MM.1S (cell line): ENCODE measurements around the gene FHL1.
A peak's percentile ranks its signal among the peaks of the same experiment; 100 is the strongest.
"Not testable (repeated sequence)": the region's sequence is repeated elsewhere in the genome, so short reads cannot be mapped to it uniquely, and the experiment has no call there.

ENCODE experiments used
- DNase-seq: peaks from one replicate; pipeline ENCODE4 v3.0.0-alpha.2; 2015
- H2AFZ ChIP-seq: fragments of 300-600 bp; sonication (generic); 2 replicates; pipeline ENCODE4 v1.6.0; 2016; ENCODE audit warnings: antibody characterized with exemption, low read length
- H3F3A ChIP-seq: fragments of 300-600 bp; sonication (generic); 2 replicates; pipeline ENCODE4 v1.6.1; 2016; ENCODE audit warnings: mild to moderate bottlenecking, antibody characterized with exemption, low read length, moderate library complexity, mixed read lengths; ENCODE audit not compliant: insufficient read depth
- H3K27ac ChIP-seq: fragments of 300-600 bp; sonication (generic); 2 replicates; pipeline ENCODE4 v1.5.1; 2016; ENCODE audit warnings: mild to moderate bottlenecking, low read length
- H3K27me3 ChIP-seq: fragments of 300-600 bp; sonication (generic); replicated peaks from 2 replicates; pipeline ENCODE4 v1.6.0; 2016; ENCODE audit warnings: low read length; ENCODE audit not compliant: insufficient read depth
- H3K36me3 ChIP-seq: fragments of 300-600 bp; sonication (generic); replicated peaks from 2 replicates; pipeline ENCODE4 v1.6.1; 2016; ENCODE audit warnings: mild to moderate bottlenecking, low read length, mixed read lengths; ENCODE audit not compliant: insufficient read depth
- H3K4me1 ChIP-seq: fragments of 300-600 bp; sonication (generic); 2 replicates; pipeline ENCODE4 v1.6.1; 2016; ENCODE audit warnings: low read length, mixed read lengths
- H3K4me2 ChIP-seq: fragments of 300-600 bp; sonication (generic); 2 replicates; pipeline ENCODE4 v1.6.0; 2016; ENCODE audit warnings: low read depth, low read length
- H3K4me3 ChIP-seq: fragments of 300-600 bp; sonication (generic); 2 replicates; pipeline ENCODE4 v1.5.1; 2016; ENCODE audit warnings: low read length, mixed read lengths
- H3K79me2 ChIP-seq: fragments of 300-600 bp; sonication (generic); 2 replicates; pipeline ENCODE4 v1.6.1; 2016; ENCODE audit warnings: mixed run types, low read length, mixed read lengths
- H3K9ac ChIP-seq: fragments of 300-600 bp; sonication (generic); 2 replicates; pipeline ENCODE4 v1.6.1; 2016; ENCODE audit warnings: low read length, mixed read lengths
- H3K9me2 ChIP-seq: fragments of 300-600 bp; sonication (generic); replicated peaks from 2 replicates; pipeline ENCODE4 v1.6.1; 2016; ENCODE audit warnings: mild to moderate bottlenecking, low read length, mixed read lengths; ENCODE audit not compliant: insufficient read depth
- H3K9me3 ChIP-seq: fragments of 300-600 bp; sonication (generic); replicated peaks from 2 replicates; pipeline ENCODE4 v1.6.1; 2016; ENCODE audit warnings: mild to moderate bottlenecking, low read length, mixed read lengths; ENCODE audit not compliant: insufficient read depth
- H4K20me1 ChIP-seq: fragments of 300-600 bp; sonication (generic); 2 replicates; pipeline ENCODE4 v1.6.1; 2016; ENCODE audit warnings: mild to moderate bottlenecking, low read length, moderate library complexity, mixed read lengths; ENCODE audit not compliant: insufficient read depth
- CTCF ChIP-seq: fragments of 300-600 bp; sonication (generic); IDR thresholded peaks from 2 replicates; pipeline ENCODE4 v1.5.1; 2016; ENCODE audit warnings: antibody characterized with exemption, low read length, mixed read lengths
- EZH2 ChIP-seq: fragments of 300-600 bp; sonication (generic); optimal IDR thresholded peaks from 2 replicates; pipeline ENCODE3; 2017; ENCODE audit warnings: low read depth, mild to moderate bottlenecking, antibody characterized with exemption, low read length, mixed read lengths
- EZH2phosphoT487 ChIP-seq: fragments of 300-600 bp; sonication (generic); IDR thresholded peaks from 2 replicates; pipeline ENCODE4 v1.6.1; 2018; ENCODE audit warnings: antibody characterized with exemption, low read length

Gene FHL1

DNA sequence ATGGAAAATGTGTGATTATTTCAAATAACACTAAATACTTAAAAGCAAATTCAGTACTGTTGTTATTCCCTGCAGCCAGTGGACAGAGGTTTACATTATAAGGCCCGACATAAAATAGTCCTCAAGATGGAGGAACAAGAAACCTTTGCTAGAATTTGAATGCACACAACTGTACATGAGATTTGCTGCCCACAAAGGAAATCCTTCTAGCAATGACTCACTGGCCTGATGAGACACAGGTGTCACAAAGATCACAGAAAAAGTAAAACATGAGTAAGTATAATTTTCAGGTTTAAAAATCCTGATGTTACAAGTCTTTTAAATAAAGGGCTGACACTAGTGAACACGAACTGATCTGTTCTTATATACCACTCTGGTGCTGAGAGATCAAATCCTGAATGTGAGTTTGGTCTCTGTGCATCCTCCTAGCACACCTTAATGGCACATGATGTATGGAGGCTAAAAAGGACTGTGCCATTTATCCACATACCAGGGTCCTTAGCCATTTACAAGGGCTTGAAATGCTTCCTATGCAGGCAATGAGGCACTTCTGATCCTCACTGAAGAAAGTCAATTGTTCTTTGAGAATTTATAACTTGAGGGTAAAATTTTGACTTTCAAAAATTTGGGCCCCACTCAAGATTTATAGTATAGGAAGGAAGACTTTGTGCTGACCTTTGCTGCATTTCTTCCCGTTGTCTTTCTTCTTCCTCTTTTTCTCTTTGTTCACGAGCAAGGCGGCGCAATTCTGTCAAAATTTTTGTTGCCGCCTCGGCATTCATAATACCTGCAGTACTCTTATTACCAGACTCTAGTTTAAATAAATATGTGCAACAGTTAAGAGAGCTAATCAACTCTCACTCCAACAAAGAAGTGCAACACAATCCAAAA is 80.9 kb downstream of the FHL1 start:
- peak overlapping the region; percentile 82 for H3K4me2 ChIP-seq
- H3K9me3 ChIP-seq, result no peaks in the 10 kb centered on the region
- H3K27ac ChIP-seq, result peak overlapping the region; percentile 77; the same call in 1 of the 2 replicates
- H3K36me3 ChIP-seq, result no peaks in the 10 kb centered on the region; the same call in 1 of the 2 replicates
- H3K79me2 ChIP-seq, result no peaks in the 10 kb centered on the region
- no peak for TF ChIP-seq EZH2phosphoT487
- no peak for TF ChIP-seq CTCF
- no peak for TF ChIP-seq EZH2
- H4K20me1 ChIP-seq, result no peaks in the 10 kb centered on the region
- DNase-seq, result peak; percentile 61
- peak overlapping the region; percentile 63 for H2AFZ ChIP-seq
- H3K9me2 ChIP-seq, result no peaks in the 10 kb centered on the region
- H3K4me1 ChIP-seq, result peaks cover 18% of the 10 kb centered on the region
- H3K4me3 ChIP-seq, result peak overlapping the region; percentile 43
- H3K27me3 ChIP-seq, result no peaks in the 10 kb centered on the region
- peaks cover 11% of the 10 kb centered on the region for H3F3A ChIP-seq
- peak overlapping the region; percentile 32; the same call in 1 of the 2 replicates for H3K9ac ChIP-seq

DNA sequence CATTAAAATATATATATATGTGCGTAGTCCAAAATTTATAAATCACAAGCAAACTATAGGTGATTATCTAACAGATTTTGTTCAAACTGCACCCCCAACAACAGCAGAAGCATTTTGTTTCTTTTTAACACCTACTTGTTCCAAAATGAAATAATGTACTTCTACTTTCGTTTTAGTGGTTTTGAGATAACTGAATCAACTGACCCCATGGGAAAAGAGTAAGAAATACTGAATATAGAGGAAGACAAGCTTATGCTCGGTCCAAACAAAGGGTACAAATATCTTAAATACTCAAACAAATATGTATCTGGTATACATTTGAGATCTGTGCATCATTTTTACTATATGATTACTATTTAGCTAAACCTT is 81.5 kb downstream of the FHL1 start:
- Histone ChIP-seq H3K27ac (peak overlapping the region; percentile 77; the same call in 1 of the 2 replicates), H2AFZ (peak overlapping the region; percentile 63), H3F3A (peaks cover 11% of the 10 kb centered on the region), H3K4me3 (peak overlapping the region; percentile 43), H3K79me2 (no peaks in the 10 kb centered on the region), H3K4me2 (peak overlapping the region; percentile 82), H3K9me2 (no peaks in the 10 kb centered on the region), H4K20me1 (no peaks in the 10 kb centered on the region), H3K4me1 (peaks cover 18% of the 10 kb centered on the region), H3K9me3 (no peaks in the 10 kb centered on the region), H3K36me3 (no peaks in the 10 kb centered on the region; the same call in 1 of the 2 replicates), H3K27me3 (no peaks in the 10 kb centered on the region), H3K9ac (peak overlapping the region; percentile 32; the same call in 1 of the 2 replicates)
- no peak for TF ChIP-seq CTCF
- no peak for TF ChIP-seq EZH2phosphoT487
- TF ChIP-seq EZH2, result no peak
- peak; percentile 54 for DNase-seq

GRCh38 chrX:136237074-136237473 is 89.7 kb downstream of the FHL1 start:
- no peak for TF ChIP-seq EZH2phosphoT487
- TF ChIP-seq EZH2, result no peak
- no peak for TF ChIP-seq CTCF
- Histone ChIP-seq H3K27ac (no peak overlapping the region), H3K27me3 (no peaks in the 10 kb centered on the region)

GRCh38 chrX:136237849-136238248 is 90.5 kb downstream of the FHL1 start:
- H3K4me1 ChIP-seq, DNase-seq, H3K79me2 ChIP-seq, H3F3A ChIP-seq, H2AFZ ChIP-seq, H3K9ac ChIP-seq, H3K4me2 ChIP-seq, H3K4me3 ChIP-seq, H3K27ac ChIP-seq, H3K9me3 ChIP-seq, H3K27me3 ChIP-seq, H4K20me1 ChIP-seq, H3K36me3 ChIP-seq, H3K9me2 ChIP-seq: not testable (repeated sequence)

More at GRCh38 chrX:136237074-136237473, 89.7 kb downstream of the FHL1 start:
- Histone ChIP-seq H2AFZ (no peak overlapping the region), H4K20me1 (no peaks in the 10 kb centered on the region), H3K4me3 (no peak overlapping the region), H3K36me3 (no peaks in the 10 kb centered on the region; the same call in 1 of the 2 replicates), H3K4me1 (no peaks in the 10 kb centered on the region), H3F3A (no peaks in the 10 kb centered on the region), H3K4me2 (no peak overlapping the region), H3K9me2 (no peaks in the 10 kb centered on the region), H3K9me3 (no peaks in the 10 kb centered on the region), H3K79me2 (no peaks in the 10 kb centered on the region), H3K9ac (no peak overlapping the region)
- DNase-seq, result no peak
